A172 (cell line): ENCODE measurements around the gene TSTD1. TPM values are rescaled to one million over a fixed set of nuclear protein-coding genes. Genes with fewer than 3 reads are reported as not detected.
A peak's percentile ranks its signal among the peaks of the same experiment; 100 is the strongest.
"Not testable (repeated sequence)": the region's sequence is repeated elsewhere in the genome, so short reads cannot be mapped to it uniquely, and the experiment has no call there.

Experiments
- DNase-seq: peaks from one replicate; pipeline ENCODE4 v3.0.0-alpha.2; 2015; ENCODE audit warnings: low spot score
- total RNA-seq: library from RNA; depleted of rRNA; stranded (reverse); fragments of >200 nt; shearing (Covaris generic); gene quantifications from 2 replicates; pipeline ENCODE4 v1.2.3, GENCODE V29; 2014

The TSTD1 gene
- total RNA-seq, 1 experiment from 2014 or later: not detected

- DNase-seq: no peak
These were observed 30.5 kb upstream of the TSTD1 start for GRCh38 chr1:161069241-161069640.

GRCh38 chr1:161068306-161069234 lies 29.8 kb upstream of the TSTD1 start:
- DNase-seq: peak; percentile 66

GRCh38 chr1:161066694-161067093 lies 27.9 kb upstream of the TSTD1 start:
- no peak for DNase-seq

- not testable (repeated sequence) for DNase-seq
These were observed 26.9 kb upstream of the TSTD1 start for GRCh38 chr1:161065681-161066080.

- DNase-seq: not testable (repeated sequence)
These were observed 25.2 kb upstream of the TSTD1 start for GRCh38 chr1:161063936-161064335.

GRCh38 chr1:161061419-161061818 lies 22.7 kb upstream of the TSTD1 start:
- DNase-seq: no peak

- DNase-seq: no peak
These were observed 20.5 kb upstream of the TSTD1 start for GRCh38 chr1:161059293-161059692.

GRCh38 chr1:161054805-161055204 lies 16.0 kb upstream of the TSTD1 start:
- no peak for DNase-seq

- no peak for DNase-seq
These were observed 15.5 kb upstream of the TSTD1 start for GRCh38 chr1:161054232-161054631.

GRCh38 chr1:161052899-161053298 lies 14.1 kb upstream of the TSTD1 start:
- DNase-seq: no peak

- DNase-seq: no peak
These were observed 12.5 kb upstream of the TSTD1 start for GRCh38 chr1:161051219-161051618.

- no peak for DNase-seq
These were observed 10.4 kb upstream of the TSTD1 start for GRCh38 chr1:161048949-161049722.

GRCh38 chr1:161047436-161048420 lies 9.0 kb upstream of the TSTD1 start:
- no peak for DNase-seq

GRCh38 chr1:161046605-161047228 lies 8.0 kb upstream of the TSTD1 start:
- DNase-seq: no peak

GRCh38 chr1:161045736-161046604 lies 7.2 kb upstream of the TSTD1 start, which contains the start of gene USF1:
Gene USF1 (minus strand): TSS chr1:161045977. CDS start chr1:161043275, 2,702 bp downstream.
- peak; percentile 97 for DNase-seq

GRCh38 chr1:161044908-161045735 lies 6.4 kb upstream of the TSTD1 start:
- peak; percentile 73 for DNase-seq

- no peak for DNase-seq
These were observed 5.8 kb upstream of the TSTD1 start for GRCh38 chr1:161044535-161044907.

GRCh38 chr1:161039546-161039945 lies 782 bp upstream of the TSTD1 start:
- DNase-seq: no peak

GRCh38 chr1:161039154-161039545 lies 386 bp upstream of the TSTD1 start:
- DNase-seq: no peak
